ENCODE results near the gene BTBD2. TPM values are rescaled to one million over a fixed set of nuclear protein-coding genes. Genes with fewer than 3 reads are reported as not detected.
A peak's percentile ranks its signal among the peaks of the same experiment; 100 is the strongest.

BTBD2 gene
- total and polyA plus RNA-seq, 10 of the 15 experiments (the other 5 are each of a cell fraction or from before 2014, with no cell fraction given): 0.13 to 66.2 (median 10.4) TPM

- ChIA-PET POLR2A (interaction anchor here (0.8 kb wide), 1 partner anchor 16 kb away, joined by 3 read pairs; no protein-coding TSS in a partner anchor), SMC1A (ENCODE audit: uncharacterized antibody, unreplicated experiment) (interaction anchor here (1.2 to 1.4 kb wide), 3 partner anchors 9 to 45 kb away, joined by 3 to 5 read pairs (median 3); no protein-coding TSS in a partner anchor), RAD21 (ENCODE audit: unreplicated experiment) (interaction anchor here (1.5 kb wide), 1 partner anchor 12 kb away, joined by 4 read pairs; no protein-coding TSS in a partner anchor), CTCF (interaction anchor here (1.2 to 2.1 kb wide), 3 partner anchors 12 to 17 kb away, joined by 3 to 5 read pairs (median 5); no protein-coding TSS in a partner anchor)
- Histone ChIP-seq H3K9me3 (replicated peaks; ENCODE audit: control insufficient read depth, insufficient read depth, low read length) (no peaks in the 10 kb centered on the region), H3K4me1 (ENCODE audit: control insufficient read depth, insufficient read depth, low read length) (peaks cover 17% of the 10 kb centered on the region), H3K4me3 (no peak overlapping the region), H3K36me3 (ENCODE audit: control insufficient read depth in 2 of 2, insufficient read depth in 2 of 2, low read length in 1 of 2) (no peaks in the 10 kb centered on the region), H3K79me2 (ENCODE audit: control insufficient read depth, insufficient read depth, low read length) (peaks cover 14% of the 10 kb centered on the region), H3K27me3 (replicated peaks in 1 of 2; ENCODE audit: control insufficient read depth in 2 of 2, insufficient read depth in 2 of 2, low read length in 1 of 2) (no peaks in the 10 kb centered on the region), H3K4me2 (ENCODE audit: control insufficient read depth, insufficient read depth) (no peak overlapping the region), H3K9ac (ENCODE audit: control insufficient read depth, insufficient read depth, low read length) (no peak overlapping the region), H4K20me1 (ENCODE audit: control insufficient read depth, insufficient read depth) (no peaks in the 10 kb centered on the region), H2AFZ (ENCODE audit: control insufficient read depth, low read depth, low read length) (no peak overlapping the region), H3K27ac (ENCODE audit: control insufficient read depth, insufficient read depth) (no peak overlapping the region)
- DNase-seq (ENCODE audit: low read depth, low spot score) (no peak), FAIRE-seq (no peak), ATAC-seq (no peak)
- TF ChIP-seq RAD51 (IDR thresholded peaks at IDR 0.05) (no peak), SP1 (IDR thresholded peaks at IDR 0.05; ENCODE audit: low read depth, low read length) (no peak)
- in situ Hi-C loops (cut with MboI): no loop called here
- intact Hi-C loops (cut with micrococcal nuclease; ENCODE audit: unreplicated experiment): loop anchor here (5.0 kb wide), 1 partner anchor 47 kb away; the partner anchor contains the start of gene BTBD2
- whole genome bisulfite sequencing (ENCODE audit: insufficient coverage, insufficient replicate concordance, low lambda C conversion rate, missing lambda C conversion rate): 26% methylated on average over 8 of the region's 8 CpGs
- no TSS peak for BruUV-seq (replicated peaks)
Observed at GRCh38 chr19:2063824-2064223, 48.3 kb upstream of the BTBD2 start.

DNA sequence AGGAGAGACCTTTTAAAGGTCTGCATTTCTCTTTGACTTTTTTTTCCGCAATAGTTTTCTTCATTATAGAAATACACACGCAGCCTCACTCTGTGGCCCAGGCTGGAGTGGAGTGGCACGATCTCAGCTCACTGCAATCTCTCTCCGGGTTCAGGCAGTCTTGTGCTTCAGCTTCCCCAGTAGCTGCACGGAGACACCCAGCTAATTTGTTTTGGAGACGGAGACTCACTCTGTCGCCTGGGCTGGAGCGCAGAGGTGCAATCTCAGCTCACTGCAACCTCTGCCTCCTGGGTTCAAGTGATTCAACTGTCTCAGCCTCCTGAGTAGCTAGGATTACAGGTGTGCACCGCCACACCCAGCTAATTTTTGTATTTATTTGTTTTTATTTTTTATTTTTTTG is 47.3 kb upstream of the BTBD2 start:
- no peak overlapping the region for H2AFZ ChIP-seq (ENCODE audit: control insufficient read depth, low read depth, low read length)
- BruUV-seq (replicated peaks): no TSS peak
- H3K9ac ChIP-seq (ENCODE audit: control insufficient read depth, insufficient read depth, low read length): no peak overlapping the region
- no peak overlapping the region for H3K27ac ChIP-seq (ENCODE audit: control insufficient read depth, insufficient read depth)
- 91% methylated on average over 9 of the region's 9 CpGs for WGBS (ENCODE audit: insufficient coverage, insufficient replicate concordance, low lambda C conversion rate, missing lambda C conversion rate)
- CTCF ChIA-PET: interaction anchor here (1.2 to 2.1 kb wide), 3 partner anchors 11 to 16 kb away, joined by 3 to 5 read pairs (median 5); no protein-coding TSS in a partner anchor
- intact Hi-C loops (cut with micrococcal nuclease; ENCODE audit: unreplicated experiment) (loop anchor here (5.0 kb wide), 1 partner anchor 45 kb away; the partner anchor contains the start of gene BTBD2), in situ Hi-C loops (cut with MboI) (no loop called here)
- ATAC-seq (no peak), DNase-seq (ENCODE audit: low read depth, low spot score) (no peak), FAIRE-seq (no peak)
- no peaks in the 10 kb centered on the region for H4K20me1 ChIP-seq (ENCODE audit: control insufficient read depth, insufficient read depth)
- peak overlapping the region; percentile 94; the same call in 1 of the 2 replicates for H3K4me3 ChIP-seq
- 0 out of 2 replicates have a peak overlapping the region, but pooled peaks have one; percentile 11 for H3K4me2 ChIP-seq (ENCODE audit: control insufficient read depth, insufficient read depth)
- POLR2A ChIA-PET: interaction anchor here (0.6 to 3.1 kb wide), 6 partner anchors 10 to 130 kb away, joined by 3 to 10 read pairs (median 4); no protein-coding TSS in a partner anchor
- H3K4me1 ChIP-seq (ENCODE audit: control insufficient read depth, insufficient read depth, low read length): peaks cover 17% of the 10 kb centered on the region
- H3K27me3 ChIP-seq (replicated peaks in 1 of 2; ENCODE audit: control insufficient read depth in 2 of 2, insufficient read depth in 2 of 2, low read length in 1 of 2): no peaks in the 10 kb centered on the region
- no peaks in the 10 kb centered on the region for H3K9me3 ChIP-seq (replicated peaks; ENCODE audit: control insufficient read depth, insufficient read depth, low read length)
- H3K79me2 ChIP-seq (ENCODE audit: control insufficient read depth, insufficient read depth, low read length): peaks cover 14% of the 10 kb centered on the region
- RAD21 ChIA-PET (ENCODE audit: unreplicated experiment): interaction anchor here (0.6 to 1.5 kb wide), 2 partner anchors 11 to 20 kb away, joined by 3 to 4 read pairs; no protein-coding TSS in a partner anchor
- SMC1A ChIA-PET (ENCODE audit: uncharacterized antibody, unreplicated experiment): interaction anchor here (1.2 to 3.3 kb wide), 5 partner anchors 8 to 43 kb away, joined by 3 to 12 read pairs (median 5); no protein-coding TSS in a partner anchor
- no peaks in the 10 kb centered on the region for H3K36me3 ChIP-seq (ENCODE audit: control insufficient read depth in 2 of 2, insufficient read depth in 2 of 2, low read length in 1 of 2)
- TF ChIP-seq ZSCAN29 (IDR thresholded peaks at IDR 0.05): no peak
- TF ChIP-seq ZNF687 (IDR thresholded peaks at IDR 0.05): no peak
- no peak for TF ChIP-seq FOS (IDR thresholded peaks at IDR 0.05; ENCODE audit: borderline replicate concordance, extremely low read depth, insufficient read length)
- TF ChIP-seq, protein P1, sequence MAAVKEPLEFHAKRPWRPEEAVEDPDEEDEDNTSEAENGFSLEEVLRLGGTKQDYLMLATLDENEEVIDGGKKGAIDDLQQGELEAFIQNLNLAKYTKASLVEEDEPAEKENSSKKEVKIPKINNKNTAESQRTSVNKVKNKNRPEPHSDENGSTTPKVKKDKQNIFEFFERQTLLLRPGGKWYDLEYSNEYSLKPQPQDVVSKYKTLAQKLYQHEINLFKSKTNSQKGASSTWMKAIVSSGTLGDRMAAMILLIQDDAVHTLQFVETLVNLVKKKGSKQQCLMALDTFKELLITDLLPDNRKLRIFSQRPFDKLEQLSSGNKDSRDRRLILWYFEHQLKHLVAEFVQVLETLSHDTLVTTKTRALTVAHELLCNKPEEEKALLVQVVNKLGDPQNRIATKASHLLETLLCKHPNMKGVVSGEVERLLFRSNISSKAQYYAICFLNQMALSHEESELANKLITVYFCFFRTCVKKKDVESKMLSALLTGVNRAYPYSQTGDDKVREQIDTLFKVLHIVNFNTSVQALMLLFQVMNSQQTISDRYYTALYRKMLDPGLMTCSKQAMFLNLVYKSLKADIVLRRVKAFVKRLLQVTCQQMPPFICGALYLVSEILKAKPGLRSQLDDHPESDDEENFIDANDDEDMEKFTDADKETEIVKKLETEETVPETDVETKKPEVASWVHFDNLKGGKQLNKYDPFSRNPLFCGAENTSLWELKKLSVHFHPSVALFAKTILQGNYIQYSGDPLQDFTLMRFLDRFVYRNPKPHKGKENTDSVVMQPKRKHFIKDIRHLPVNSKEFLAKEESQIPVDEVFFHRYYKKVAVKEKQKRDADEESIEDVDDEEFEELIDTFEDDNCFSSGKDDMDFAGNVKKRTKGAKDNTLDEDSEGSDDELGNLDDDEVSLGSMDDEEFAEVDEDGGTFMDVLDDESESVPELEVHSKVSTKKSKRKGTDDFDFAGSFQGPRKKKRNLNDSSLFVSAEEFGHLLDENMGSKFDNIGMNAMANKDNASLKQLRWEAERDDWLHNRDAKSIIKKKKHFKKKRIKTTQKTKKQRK (IDR thresholded peaks at IDR 0.05; ENCODE audit: low read depth, low read length): no peak
- no peak for TF ChIP-seq JUND (IDR thresholded peaks at IDR 0.05; ENCODE audit: low read depth, low read length)
- TF ChIP-seq NRF1 (conservative IDR thresholded peaks at IDR 0.05; ENCODE audit: low read depth, low read length): no peak
- no peak for TF ChIP-seq NBN (IDR thresholded peaks at IDR 0.05)
- no peak for TF ChIP-seq LARP7 (IDR thresholded peaks at IDR 0.05)
